HepG2 (cell line): ENCODE measurements around the gene SRCAP. TPM values are rescaled to one million over a fixed set of nuclear protein-coding genes. Genes with fewer than 3 reads are reported as not detected.

Experiments
- ARID4A ChIP-seq: sonication (generic); formaldehyde crosslinking; IDR thresholded peaks from 2 replicates; pipeline ENCODE4 v1.5.0; 2020; ENCODE audit warnings: mild to moderate bottlenecking, missing genetic modification reagents, borderline replicate concordance
- BCLAF1 ChIP-seq: fragments of 450-650 bp; IDR thresholded peaks from 2 replicates; pipeline ENCODE4 v1.6.1; 2017; ENCODE audit warnings: mild to moderate bottlenecking
- GABPB1 ChIP-seq: IDR thresholded peaks from 2 replicates; pipeline ENCODE4 v1.6.1; 2016; ENCODE audit warnings: mild to moderate bottlenecking, missing genetic modification reagents, moderate library complexity, missing compliant biosample characterization
- HES4 ChIP-seq: sonication (generic); formaldehyde crosslinking; IDR thresholded peaks from 2 replicates; pipeline ENCODE4 v1.9.0; 2021; ENCODE audit warnings: mild to moderate bottlenecking, missing genetic modification reagents, borderline replicate concordance
- HNRNPK ChIP-seq: fragments of 200-400 bp; formaldehyde crosslinking; IDR thresholded peaks from 2 replicates; pipeline ENCODE4 v1.6.1; 2018; ENCODE audit warnings: low read length, low read depth, moderate library complexity, mild to moderate bottlenecking; ENCODE audit not compliant: poor library complexity, severe bottlenecking
- ISL2 ChIP-seq: sonication (generic); formaldehyde crosslinking; IDR thresholded peaks from 2 replicates; pipeline ENCODE4 v1.5.0; 2020; ENCODE audit warnings: missing genetic modification reagents
- MIER3 ChIP-seq: IDR thresholded peaks from 2 replicates; pipeline ENCODE4 v1.6.1; 2016; ENCODE audit warnings: missing compliant biosample characterization, borderline replicate concordance
- SYNCRIP ChIP-seq: fragments of 200-400 bp; formaldehyde crosslinking; IDR thresholded peaks from 2 replicates; pipeline ENCODE4 v1.6.1; 2018; ENCODE audit warnings: mild to moderate bottlenecking, low read depth, low read length; ENCODE audit not compliant: insufficient read depth
- TSC22D2 ChIP-seq: sonication (generic); formaldehyde crosslinking; IDR thresholded peaks from 2 replicates; pipeline ENCODE4 v1.5.1; 2020; ENCODE audit warnings: missing genetic modification reagents, mild to moderate bottlenecking, borderline replicate concordance
- ZNF33A ChIP-seq: sonication (generic); formaldehyde crosslinking; IDR thresholded peaks from 2 replicates; pipeline ENCODE4 v1.5.1; 2020; ENCODE audit warnings: missing genetic modification reagents, mild to moderate bottlenecking, moderate library complexity, borderline replicate concordance
- ZNF558 ChIP-seq: sonication (generic); formaldehyde crosslinking; IDR thresholded peaks from 2 replicates; pipeline ENCODE4 v1.9.0; 2022; ENCODE audit warnings: mild to moderate bottlenecking, missing genetic modification reagents, borderline replicate concordance
- ZNF563 ChIP-seq: sonication (generic); formaldehyde crosslinking; IDR thresholded peaks from 2 replicates; pipeline ENCODE4 v1.8.0; 2022; ENCODE audit warnings: mild to moderate bottlenecking, moderate library complexity, missing genetic modification reagents
- ZNF687 ChIP-seq: sonication (generic); formaldehyde crosslinking; IDR thresholded peaks from 2 replicates; pipeline ENCODE4 v1.5.1; 2020; ENCODE audit warnings: mild to moderate bottlenecking, missing genetic modification reagents, moderate library complexity
- polyA plus RNA-seq, 8 experiments: library from polyadenylated mRNA; depleted of rRNA in 3 of 8; stranded (reverse) in 7 of 8; unstranded in 1 of 8; fragments of >200 nt; fragmentation: Illumina TruSeq in 4 of 8; extraction: Trizol in 4 of 8; gene quantifications; 2 replicates each; pipeline versions ENCODE4 v1.2.1 to v1.2.3, GENCODE V29; 2011 to 2016; ENCODE audit warnings: low read depth in 4 of 8, missing spikeins in 1 of 8, mixed read lengths in 1 of 8; ENCODE audit not compliant: insufficient read depth in 1 of 8
- total RNA-seq, 5 experiments: library from RNA; depleted of rRNA; stranded (reverse); fragments of >200 nt; fragmentation: Illumina TruSeq; extraction: Trizol; gene quantifications; 2 replicates each; pipeline ENCODE4 v1.2.3, GENCODE V29; 2016; ENCODE audit warnings: low read depth in 1 of 5
- TF ChIP-seq, protein P1 (sequence below): sonication (generic); formaldehyde crosslinking; IDR thresholded peaks from 2 replicates; pipeline ENCODE4 v1.5.0; 2020; ENCODE audit warnings: missing genetic modification reagents

The SRCAP gene
- total and polyA plus RNA-seq, 2 of the 13 experiments (the other 11 are each of a cell fraction or from before 2014, with no cell fraction given), result 4.9 to 9.0 TPM

DNA sequence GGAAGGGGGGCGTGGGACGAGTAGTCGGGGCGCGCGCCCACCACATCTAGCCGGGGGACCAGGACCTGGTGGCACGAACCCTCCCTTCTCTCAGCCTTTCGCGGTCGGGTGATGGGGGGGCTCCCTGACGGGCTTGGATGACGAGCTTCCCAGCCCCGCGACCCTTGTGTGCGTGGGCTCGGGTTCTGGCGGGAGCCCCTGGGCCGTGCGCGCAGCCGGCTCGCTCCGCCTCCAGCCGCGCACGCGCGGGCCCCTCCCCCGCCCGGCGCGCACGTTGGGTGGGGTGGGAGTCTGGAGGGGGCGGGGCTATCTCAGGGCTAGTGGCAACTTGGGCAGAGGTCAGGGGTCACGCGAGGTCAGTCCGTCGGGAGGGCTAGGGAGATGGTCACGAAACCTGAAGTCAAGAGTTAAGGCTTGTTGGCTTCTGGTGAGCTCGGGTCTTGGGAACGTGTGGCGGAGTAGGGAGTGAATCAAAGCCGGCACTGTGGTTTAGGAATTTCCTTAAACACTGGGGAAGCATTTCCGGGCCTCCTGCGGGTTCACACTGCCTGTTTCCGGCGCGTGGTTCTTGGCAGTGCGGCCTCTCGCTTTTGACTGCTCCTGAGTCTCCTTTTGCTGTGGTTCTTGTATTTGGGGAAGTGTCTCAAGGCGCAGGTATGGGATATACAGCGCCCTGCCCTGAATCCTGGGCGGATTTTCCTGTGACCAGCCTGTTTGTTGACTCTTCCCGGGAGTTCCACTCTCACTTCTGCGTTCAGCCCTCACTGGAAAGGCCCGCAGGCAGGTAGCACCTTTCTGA is at the start of gene SRCAP (continued):
- peak; percentile 64; the same call in 1 of the 2 replicates for TF ChIP-seq ARID4A (CRISPR knock-in tag)
- TF ChIP-seq MIER3, result peak; percentile 26; the same call in 1 of the 2 replicates
- TF ChIP-seq ZNF33A, result no peak
- TF ChIP-seq ZNF558 (CRISPR knock-in tag), result peak; percentile 85; the same call in 1 of the 2 replicates
- peak; percentile 80 for TF ChIP-seq ZNF687 (CRISPR knock-in tag)
- peak; percentile 47 for TF ChIP-seq HNRNPK
- peak; percentile 59 for TF ChIP-seq ZNF563 (CRISPR knock-in tag)
- peak; percentile 19 for TF ChIP-seq ISL2 (CRISPR knock-in tag)
- TF ChIP-seq HES4 (CRISPR knock-in tag), result no peak; the same call in 1 of the 2 replicates
- TF ChIP-seq BCLAF1, result no peak
- TF ChIP-seq, protein P1, sequence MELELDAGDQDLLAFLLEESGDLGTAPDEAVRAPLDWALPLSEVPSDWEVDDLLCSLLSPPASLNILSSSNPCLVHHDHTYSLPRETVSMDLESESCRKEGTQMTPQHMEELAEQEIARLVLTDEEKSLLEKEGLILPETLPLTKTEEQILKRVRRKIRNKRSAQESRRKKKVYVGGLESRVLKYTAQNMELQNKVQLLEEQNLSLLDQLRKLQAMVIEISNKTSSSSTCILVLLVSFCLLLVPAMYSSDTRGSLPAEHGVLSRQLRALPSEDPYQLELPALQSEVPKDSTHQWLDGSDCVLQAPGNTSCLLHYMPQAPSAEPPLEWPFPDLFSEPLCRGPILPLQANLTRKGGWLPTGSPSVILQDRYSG (CRISPR knock-in tag), result no peak
- no peak for TF ChIP-seq SYNCRIP
- peak; percentile 87 for TF ChIP-seq GABPB1 (CRISPR knock-in tag)
- no peak for TF ChIP-seq TSC22D2 (CRISPR knock-in tag)
